GM18499 (cell line): ENCODE measurements around the gene IPO4.
A peak's percentile ranks its signal among the peaks of the same experiment; 100 is the strongest.
"Not testable (repeated sequence)": the region's sequence is repeated elsewhere in the genome, so short reads cannot be mapped to it uniquely, and the experiment has no call there.

Experiments
- ATAC-seq: cut with Tn5 transposase; IDR thresholded peaks from one replicate; pipeline ENCODE4 v1.9.1; 2021; ENCODE audit warnings: moderate number of reproducible peaks; ENCODE audit not compliant: insufficient read depth, unreplicated experiment

IPO4 gene, protein sequence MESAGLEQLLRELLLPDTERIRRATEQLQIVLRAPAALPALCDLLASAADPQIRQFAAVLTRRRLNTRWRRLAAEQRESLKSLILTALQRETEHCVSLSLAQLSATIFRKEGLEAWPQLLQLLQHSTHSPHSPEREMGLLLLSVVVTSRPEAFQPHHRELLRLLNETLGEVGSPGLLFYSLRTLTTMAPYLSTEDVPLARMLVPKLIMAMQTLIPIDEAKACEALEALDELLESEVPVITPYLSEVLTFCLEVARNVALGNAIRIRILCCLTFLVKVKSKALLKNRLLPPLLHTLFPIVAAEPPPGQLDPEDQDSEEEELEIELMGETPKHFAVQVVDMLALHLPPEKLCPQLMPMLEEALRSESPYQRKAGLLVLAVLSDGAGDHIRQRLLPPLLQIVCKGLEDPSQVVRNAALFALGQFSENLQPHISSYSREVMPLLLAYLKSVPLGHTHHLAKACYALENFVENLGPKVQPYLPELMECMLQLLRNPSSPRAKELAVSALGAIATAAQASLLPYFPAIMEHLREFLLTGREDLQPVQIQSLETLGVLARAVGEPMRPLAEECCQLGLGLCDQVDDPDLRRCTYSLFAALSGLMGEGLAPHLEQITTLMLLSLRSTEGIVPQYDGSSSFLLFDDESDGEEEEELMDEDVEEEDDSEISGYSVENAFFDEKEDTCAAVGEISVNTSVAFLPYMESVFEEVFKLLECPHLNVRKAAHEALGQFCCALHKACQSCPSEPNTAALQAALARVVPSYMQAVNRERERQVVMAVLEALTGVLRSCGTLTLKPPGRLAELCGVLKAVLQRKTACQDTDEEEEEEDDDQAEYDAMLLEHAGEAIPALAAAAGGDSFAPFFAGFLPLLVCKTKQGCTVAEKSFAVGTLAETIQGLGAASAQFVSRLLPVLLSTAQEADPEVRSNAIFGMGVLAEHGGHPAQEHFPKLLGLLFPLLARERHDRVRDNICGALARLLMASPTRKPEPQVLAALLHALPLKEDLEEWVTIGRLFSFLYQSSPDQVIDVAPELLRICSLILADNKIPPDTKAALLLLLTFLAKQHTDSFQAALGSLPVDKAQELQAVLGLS

DNA sequence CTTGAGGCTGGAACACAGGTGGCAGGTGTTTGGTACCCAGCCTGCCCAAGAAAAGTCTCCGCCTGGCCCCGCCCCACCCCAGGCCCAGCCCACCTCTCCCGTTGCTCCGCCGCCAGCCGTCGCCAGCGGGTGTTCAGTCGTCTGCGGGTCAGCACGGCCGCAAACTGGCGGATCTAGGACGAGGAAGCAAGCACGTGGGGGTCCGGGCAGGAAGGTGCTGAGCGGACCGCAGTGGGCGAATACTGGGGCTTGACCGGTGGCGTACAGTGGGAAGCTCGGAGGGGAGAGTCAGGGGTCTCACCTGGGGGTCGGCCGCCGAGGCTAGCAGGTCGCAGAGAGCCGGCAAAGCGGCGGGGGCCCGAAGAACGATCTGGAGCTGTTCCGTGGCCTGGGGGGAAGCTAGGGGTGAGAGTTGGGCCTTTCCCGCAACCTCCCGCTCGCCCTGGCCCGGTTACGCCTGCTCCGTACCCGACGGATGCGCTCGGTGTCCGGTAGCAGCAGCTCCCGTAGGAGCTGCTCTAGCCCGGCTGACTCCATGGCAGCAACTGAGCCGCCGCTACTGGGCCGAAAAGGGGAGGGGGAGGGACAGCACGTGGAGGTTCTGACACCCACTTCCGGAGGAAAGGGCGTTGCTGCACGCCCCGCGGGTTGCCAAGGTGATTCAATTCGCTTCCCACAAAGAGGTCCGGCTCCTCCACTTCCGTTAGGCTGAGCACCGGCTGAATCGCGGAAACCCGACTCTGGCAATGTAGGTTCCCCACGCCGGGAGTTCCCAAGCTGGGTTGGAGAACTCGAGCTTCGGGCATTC, at the start of gene IPO4:
IPO4 (minus strand) TSS at position 566 of the 808 bp plus-strand sequence; CDS start at position 537, 29 bp downstream.
- ATAC-seq: peak; percentile 55

DNA sequence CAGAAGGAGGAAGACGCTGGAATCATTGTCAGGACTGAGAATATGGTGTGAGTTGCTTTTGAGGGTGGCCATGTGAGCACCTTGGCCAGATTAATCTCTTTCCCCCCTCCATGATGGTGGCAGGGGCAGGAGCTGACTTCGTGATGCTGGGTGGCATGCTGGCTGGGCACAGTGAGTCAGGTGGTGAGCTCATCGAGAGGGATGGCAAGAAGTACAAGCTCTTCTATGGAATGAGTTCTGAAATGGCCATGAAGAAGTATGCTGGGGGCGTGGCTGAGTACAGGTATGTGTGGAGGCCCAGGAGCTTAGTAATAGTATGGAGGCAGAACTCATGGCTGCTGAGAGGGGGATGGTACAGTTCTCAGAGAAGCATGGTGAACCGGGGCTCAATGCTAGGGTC, 49.5 kb upstream of the IPO4 start:
- ATAC-seq: no peak

DNA sequence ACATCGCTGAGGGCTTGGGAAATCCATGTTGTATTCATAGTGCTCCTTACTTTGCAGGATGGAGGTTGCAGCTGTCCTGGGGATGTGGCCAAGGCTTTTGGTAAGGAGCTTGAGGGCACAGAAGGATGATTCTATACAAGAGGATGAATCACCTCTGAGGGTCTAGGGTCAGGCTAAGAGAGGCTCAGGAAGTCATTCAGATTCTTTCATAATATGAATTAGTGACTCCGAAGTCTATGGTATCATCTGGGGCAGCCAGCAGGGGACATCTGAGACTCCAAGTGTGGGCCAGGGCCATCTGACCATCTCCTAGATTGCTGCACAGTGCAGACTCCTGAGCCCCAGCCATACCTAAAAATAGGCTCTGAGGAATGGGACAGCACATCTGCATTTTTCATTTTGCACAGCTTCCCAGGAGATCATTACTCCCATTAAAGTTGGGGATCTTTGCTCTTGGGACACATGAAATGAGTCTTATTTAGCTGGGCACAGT, 48.9 kb upstream of the IPO4 start:
- no peak for ATAC-seq

DNA sequence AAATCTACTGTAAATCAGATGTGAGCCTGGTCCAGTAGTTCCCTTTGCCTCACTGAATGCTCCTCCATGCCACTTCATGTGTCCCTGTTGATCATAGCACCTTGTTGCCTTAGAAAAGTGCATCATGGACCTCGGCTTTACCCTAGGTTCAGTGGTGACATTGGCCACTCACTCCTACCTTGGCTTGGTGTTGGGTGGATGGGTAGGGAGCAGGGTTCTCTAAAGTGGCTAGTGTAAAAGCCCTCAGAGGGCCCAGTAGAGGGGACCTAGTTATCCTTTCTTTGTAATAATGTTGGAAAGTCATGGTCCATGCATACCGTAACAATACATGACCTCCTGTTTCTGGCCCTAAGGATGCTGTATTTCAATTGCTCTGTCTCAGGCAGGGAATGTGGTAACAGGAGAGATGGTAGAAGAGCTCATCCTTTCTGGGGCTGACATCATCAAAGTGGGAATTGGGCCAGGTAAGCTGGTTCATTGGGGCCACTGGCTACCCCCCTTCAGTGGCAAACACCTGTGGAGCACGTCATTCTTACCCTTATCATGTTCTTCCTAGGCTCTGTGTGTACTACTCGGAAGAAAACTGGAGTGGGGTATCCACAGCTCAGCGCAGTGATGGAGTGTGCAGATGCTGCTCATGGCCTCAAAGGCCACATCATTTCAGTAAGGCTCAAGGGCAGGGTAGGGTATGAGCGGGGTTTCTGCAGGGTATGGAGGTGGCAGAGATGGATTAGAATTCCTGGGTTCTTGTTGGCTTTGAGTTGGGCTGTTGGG, 48.3 kb upstream of the IPO4 start:
- ATAC-seq: no peak

DNA sequence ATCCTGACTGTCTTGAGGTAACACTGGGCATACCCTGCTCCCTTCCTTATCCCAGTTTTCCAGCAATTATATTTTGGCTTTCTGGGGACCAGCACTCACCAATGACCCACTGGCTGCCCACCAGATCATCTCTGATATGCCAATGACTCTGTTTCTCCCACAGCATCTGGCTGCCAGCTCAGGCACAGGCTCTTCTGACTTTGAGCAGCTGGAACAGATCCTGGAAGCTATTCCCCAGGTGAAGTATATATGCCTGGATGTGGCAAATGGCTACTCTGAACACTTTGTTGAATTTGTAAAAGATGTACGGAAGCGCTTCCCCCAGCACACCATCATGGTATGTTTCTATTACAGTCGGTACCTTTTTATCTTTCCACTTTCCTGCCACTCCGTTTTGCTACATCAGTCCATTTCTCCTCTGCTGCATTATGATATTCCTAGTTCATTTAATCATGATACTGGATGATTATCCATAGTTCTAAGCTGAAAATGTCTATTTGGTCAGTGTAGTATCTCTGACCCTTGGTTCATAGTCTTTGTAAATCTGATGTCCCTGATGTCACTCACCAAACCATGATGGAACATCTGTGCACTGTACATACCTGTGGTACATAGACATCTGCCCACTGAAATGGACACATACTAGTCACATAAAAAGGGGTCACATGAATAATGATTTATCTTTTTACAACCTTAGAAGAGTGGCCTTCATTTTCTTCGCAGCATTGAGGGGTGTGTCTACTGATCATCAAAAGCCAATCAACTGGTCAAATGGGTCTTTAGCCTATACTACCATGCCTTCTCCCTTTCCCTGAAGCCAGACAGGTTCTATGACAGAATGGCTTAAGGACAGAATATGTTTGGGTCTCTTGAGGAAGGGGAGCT, 47.4 kb upstream of the IPO4 start:
- no peak for ATAC-seq

DNA sequence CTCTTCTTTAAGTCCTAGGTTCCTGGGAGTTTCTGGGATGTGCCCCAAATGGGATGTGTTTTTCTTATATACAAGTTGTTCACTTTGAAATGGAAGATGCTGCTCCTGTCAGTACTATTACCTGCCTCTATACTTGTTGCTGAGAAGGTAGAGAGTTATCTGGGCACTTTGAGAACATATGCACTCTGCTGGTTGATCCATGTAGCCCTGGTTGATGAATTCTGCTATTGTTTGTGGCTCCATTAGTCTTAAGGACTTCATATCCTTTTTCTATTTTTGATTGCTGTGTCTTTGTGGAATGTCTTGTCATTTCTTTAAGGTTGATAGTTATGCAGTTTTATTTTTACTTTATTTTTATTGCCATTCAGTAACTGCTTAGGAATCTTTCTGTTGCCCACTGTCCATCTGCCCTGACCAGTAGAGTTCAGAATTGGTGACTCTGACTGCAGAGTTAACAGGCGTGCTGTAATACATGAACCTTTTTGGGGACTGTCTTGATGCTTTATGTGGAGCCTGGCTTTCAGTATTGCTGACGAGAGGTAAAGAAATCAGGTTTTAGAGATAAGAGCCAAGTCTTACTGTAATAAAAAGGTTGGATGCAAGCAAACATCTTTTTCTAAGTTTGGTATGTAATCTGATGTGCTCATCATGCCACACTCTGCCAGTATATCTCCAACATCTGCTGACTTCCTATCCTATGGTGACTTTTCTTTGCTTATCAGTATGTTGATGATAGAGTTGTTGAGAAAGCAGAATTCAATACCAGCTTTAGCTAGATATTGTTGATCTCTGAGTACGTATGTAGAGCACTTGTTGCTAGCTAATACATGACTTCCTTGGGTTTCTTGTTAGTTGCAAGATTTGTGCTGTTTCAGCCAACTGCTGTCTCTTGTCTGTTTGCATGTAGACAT, 45.7 kb upstream of the IPO4 start:
- no peak for ATAC-seq

DNA sequence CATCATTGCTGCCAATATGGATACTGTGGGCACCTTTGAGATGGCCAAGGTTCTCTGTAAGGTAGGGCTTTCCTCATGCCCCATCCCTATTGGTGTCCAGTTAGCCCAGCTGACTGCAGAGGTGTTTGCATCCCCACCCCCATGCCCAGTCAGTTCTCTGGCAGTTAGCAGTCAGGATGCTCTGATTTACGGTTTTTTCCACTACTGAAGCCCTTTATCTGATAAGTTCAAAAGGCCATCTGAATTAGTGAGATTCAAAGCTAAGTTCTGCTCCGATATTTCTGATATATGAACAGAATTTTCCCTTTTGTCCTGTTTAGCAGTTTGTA, 44.9 kb upstream of the IPO4 start:
- ATAC-seq: no peak

DNA sequence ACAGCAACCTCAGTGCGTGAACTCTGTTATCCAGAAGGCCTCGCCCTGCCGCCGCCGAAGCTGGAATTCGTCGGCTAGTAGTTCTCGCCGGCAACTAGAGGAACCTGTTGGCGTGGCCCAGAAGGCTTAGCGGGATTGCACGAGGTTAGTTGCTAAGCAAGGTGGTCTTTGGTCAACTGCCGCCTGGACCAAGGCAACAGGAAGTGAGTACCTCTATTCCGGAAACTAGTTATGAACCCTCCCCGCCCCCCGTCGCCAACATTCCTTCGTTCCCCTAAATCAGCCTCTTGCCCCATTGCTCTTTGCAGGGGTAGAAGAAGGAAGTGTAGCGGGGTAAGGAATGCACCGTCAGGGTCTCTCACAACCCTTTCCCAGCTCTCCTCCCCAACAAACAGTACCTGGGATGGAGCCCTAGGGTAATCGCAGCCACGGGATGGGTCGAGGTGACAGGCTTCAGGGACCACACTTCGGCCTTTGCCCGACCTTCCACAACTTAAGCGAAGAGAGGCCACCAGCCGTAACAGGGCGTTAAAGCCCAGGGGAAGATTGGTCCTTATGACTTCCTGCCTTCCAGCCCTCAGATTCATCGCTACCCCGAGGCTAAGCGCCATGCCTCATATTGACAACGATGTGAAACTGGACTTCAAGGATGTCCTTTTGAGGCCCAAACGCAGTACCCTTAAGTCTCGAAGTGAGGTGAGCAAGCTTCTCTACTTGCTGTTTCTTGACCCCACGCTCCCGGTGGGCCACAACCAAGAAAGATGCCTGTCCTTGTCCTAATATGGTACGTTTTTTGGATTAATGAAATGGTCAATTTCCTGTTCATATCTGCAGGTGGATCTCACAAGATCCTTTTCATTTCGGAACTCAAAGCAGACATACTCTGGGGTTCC, 44.3 kb upstream of the IPO4 start, which contains the start of gene GMPR2:
GMPR2 (plus strand) TSS at position 285 of the 893 bp plus-strand sequence; CDS start at position 610, 325 bp downstream.
- ATAC-seq: peak; percentile 17

DNA sequence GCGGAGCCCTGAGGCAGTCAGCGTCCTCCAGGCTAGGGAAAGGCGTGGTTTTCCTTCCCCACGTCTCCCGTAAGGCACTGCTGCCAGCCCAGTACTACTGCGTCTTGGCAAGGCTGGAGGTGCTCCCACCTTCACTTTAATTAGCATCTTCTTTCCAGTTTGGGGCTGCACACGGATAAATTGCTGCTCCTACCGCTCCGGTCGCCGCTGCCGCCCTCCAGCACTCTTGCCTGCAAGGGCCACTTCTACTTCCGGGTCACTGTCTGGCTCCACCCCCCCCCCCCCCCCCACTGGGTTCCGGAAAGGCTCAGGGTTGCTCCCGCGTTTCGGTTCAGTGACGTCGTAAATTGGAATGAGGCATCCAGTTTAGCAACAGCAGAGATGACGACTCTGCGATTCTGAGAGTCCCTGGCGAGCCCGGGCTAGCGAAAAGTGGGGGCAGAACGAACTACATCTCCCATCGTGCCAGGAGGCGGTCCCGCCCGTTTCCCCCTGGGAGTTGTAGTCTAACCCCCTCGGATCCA, 43.6 kb upstream of the IPO4 start, which contains the start of gene NEDD8:
NEDD8 (minus strand) TSS at position 247 of the 524 bp plus-strand sequence; CDS start at position 147, 100 bp downstream.
- peak; percentile 54 for ATAC-seq

DNA sequence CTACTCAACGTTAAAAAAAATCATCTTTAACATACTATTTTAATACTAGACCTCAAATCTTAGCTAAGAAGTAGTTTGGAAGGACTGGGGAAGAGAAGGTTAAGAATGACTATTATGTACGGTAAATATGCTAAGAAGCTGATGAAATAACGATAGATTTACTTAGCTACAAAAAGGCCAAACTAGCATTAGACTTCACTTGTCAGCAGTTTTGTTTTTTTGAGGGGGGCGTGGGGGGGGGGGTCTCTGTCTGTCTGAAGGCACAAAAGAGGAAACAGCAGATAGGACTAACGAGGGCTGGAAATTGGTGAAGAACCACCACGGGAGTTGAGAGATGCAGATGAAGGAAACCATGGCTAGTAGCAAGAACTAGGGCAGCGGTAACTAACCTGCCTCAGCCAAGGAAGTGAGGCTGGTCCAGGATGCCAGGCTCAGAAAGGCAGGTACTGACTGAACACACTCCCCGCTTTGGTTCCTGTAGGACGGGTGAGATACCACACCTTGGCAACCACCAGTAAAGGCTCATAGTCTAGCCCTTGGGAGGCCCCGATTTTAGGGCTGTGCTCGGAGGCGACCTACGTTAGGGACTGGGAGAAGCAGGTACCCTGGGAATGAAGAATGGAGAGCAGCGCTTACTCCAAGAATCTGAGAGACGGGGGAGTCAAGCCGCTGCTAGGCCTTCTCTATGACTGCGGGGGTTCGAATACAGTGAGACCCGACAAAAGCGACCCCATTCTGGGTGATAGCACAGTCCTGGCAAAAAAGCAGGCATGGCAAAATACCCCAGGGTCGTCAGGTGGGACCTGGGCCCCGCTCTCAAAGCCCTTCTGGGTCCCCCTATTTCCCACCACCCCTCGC, 42.9 kb upstream of the IPO4 start:
- ATAC-seq: no peak

DNA sequence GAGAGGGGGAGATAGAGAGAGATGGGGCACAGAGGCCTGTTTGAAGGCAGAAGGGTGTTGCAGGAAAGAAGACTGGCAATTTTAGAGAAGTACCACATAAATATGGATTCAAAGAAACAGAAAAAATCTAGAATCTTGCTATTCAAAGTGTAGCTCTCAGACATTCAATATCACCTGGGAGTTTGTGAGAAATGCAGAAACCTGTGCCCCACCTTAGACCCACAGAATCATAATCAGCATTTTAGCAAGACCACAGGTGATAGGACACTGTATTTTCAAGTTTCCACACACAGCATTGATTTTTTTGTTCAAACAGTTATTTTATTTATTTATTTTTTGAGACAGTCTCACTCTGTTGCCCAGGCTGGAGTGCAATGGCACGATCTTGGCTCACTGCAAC, 40.3 kb upstream of the IPO4 start:
- no peak for ATAC-seq

DNA sequence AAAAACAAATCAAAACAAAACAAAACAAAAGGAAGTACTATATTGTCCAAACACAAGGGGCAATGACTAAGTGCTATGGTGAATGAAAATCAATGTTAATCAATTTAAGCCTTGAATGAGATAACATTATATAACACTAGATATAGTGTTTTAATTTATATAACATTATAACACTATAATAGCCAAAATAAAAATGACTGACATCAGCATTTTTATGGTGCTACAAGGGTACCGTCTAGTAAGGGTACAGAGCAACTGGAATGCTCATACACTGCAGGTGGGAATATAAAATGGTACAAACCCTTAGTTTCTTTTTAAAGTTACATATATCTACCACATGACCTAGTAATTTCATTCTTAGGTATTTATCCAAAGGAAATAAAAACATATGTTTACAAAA, 37.9 kb upstream of the IPO4 start:
- no peak for ATAC-seq

DNA sequence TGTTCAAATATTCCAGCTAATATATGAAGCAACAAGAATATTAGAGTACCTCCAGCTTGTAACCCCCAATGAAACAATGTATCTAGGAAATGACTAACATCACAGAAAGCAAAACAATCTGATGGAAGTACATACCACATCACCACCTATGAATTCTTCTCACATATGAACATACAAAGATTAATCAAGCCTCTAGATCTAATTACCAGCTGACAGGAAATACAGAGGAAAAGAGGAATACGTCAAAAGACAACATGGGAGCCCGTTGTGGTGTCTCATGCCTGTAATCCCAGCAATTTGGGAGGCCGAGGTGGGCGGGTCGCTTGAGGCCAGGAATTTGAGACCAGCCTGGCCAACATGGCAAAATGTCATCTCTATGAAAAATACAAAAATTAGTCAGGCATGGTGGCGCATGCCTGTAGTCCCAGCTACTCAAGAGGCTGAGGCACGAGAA, 36.0 kb upstream of the IPO4 start:
- no peak for ATAC-seq

DNA sequence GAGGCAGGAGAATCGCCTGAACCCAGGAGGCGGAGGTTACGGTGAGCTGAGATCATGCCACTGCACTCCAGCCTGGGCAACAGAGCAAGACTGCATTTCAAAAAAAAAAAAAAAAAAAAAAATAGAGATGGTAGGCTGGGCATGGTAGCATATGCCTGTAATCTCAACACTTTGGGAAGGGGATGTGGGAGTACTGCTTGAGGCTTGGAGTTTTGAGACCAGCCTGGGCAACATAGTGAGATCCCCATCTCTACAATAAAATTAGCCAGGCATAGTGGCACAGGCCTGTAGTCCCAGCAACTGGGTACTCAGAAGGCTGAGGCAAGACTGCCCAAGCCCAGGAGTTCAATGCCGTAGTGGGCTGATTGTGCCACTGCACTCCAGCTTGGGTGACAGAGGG, 34.4 kb upstream of the IPO4 start:
- ATAC-seq: not testable (repeated sequence)

DNA sequence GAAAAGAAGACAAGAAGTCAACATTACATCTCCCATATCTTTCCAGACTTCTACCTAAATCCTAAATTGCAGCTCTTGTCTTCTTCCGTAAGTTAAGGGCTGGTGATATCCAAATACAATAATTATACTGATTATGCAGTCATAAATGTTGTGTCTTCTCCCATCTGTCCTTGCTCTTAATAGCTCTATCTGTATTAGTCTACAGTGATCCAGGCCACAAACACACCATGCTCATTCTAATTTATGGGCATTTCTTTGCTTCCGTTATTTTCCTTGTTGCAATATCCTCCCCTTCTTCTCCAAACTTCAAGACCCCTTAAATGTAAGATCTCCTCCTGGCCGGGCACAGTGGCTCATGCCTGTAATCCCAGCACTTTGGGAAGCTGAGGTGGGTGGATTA, 30.9 kb upstream of the IPO4 start:
- no peak for ATAC-seq
